Stimulated activated CD8-positive, alpha-beta memory T cell treated with anti-CD3 and anti-CD28 coated beads, Interleukin-12 subunit alpha, Interleukin-12 subunit beta, amount 100 ng/mL, for 4 hours (primary cell): ENCODE data around the gene DAP3.
"Not testable (repeated sequence)": the region's sequence is repeated elsewhere in the genome, so short reads cannot be mapped to it uniquely, and the experiment has no call there.

Source experiments
- DNase-seq: peaks from one replicate; pipeline ENCODE4 v3.0.0-alpha.2; 2020; ENCODE audit warnings: low read depth

Gene DAP3

GRCh38 chr1:155687705-155688323 is 1.1 kb upstream of the DAP3 start:
- DNase-seq = not testable (repeated sequence)

DNA sequence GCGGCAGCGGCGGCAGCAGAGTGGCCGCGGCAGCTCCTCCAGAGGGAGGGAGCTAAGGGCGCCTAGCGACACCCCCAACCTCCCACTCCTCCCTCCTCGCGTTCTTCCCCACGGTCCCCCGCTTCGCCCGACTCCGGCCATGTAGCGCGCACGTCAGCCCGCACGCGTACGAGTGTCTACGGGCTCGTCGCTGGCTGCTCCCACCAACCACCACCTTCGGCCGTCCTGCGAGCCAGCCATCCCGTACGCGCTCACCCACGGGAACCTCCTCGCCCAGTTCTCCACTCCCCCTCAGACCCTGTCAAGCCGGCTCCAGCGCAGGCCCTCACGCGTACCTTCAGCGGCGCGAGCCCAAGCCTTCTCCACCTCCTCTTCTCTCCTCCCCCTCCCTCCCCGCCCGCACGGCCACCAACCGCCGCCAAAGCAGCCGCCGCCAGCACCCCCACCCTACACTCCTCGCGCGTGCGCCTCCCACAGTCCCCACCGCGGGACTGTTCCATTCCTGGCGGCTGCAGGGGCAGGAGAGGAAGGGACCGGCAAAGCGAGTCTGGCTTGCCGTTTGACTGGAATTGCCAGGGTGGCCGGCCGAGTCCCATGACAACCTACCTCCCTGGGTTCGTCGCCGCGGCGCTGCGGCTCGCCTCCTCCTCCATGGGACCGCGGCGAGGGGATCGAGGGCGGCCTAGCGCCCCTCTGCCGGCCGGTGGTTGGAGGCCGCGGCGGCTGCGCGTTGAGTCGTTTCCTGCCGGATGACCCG is 389 bp upstream of the DAP3 start, which contains the start of gene YY1AP1:
Gene YY1AP1, minus strand, starts transcription at position 451 of the 757 bp plus-strand sequence. CDS start 8,338 bp downstream, outside the sequence.
- DNase-seq = peak; percentile 86

DNA sequence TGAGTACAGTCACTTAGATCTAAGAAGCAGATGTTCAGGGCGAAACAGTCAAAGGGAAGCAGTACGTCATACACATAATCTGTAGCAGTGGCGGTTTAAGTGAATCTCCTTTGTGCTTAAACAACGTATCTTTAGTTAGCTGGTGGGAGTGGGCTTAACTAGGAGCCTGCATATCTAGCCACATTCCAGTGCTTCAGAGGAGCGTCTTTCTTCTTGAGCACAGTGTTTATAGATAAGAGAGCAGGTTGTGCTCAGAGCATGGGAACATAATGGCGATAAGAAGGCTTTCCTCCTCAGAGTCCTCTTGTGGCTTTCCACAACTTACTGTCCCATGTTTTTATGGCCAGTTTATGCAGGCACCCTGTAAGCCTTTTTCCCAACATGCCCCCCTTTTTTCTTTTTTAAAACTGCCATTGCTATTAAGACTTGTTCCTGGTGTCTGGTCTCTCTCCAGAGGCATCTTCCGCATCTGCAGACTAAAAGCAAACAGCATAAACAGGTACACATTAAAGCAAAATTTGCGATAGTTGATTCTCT is 3.2 kb downstream of the DAP3 start:
- DNase-seq = no peak

- DNase-seq = no peak
Measured at GRCh38 chr1:155694167-155694566, 5.3 kb downstream of the DAP3 start.

- DNase-seq = no peak
Measured at GRCh38 chr1:155695072-155695471, 6.2 kb downstream of the DAP3 start.

DNA sequence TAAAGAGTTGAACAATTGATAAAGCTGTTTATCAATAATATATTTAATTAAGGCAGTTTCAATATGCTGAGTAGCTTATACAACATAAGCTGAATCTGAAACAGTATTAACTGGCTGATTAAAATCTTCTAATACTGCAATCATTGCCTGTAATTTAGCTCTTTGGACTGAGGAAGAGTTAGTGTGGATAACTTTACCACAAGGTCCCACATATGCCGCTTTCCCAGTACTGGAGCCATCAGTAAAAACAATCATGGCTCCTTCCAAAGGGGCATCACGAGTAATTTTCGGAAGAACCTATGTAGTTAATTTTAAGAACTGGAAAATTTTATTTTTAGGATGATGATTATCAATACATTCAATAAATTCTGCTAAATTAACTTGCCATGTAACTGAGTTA is 6.7 kb downstream of the DAP3 start:
- DNase-seq = no peak

GRCh38 chr1:155696524-155696923 is 7.6 kb downstream of the DAP3 start:
- no peak for DNase-seq

- DNase-seq = no peak
Measured at GRCh38 chr1:155697046-155697445, 8.2 kb downstream of the DAP3 start.

DNA sequence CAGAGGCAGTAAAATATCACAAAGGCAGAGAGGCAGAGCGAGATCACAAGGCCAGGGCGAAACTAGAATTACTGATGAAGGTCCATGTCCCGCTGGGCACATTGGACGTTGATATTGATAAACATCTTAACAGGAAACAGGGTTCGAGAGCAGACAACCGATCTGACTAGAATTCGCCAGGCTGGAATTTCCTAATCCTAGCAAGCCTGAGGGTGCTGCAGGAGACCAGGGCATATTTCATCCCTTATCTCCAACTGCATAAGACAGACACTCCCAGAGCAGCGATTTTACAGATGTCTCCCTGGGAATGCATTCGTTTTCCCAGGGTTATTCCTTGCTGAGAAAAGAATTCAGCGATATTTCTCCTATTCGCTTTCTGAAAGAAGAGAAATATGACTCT is 8.7 kb downstream of the DAP3 start:
- not testable (repeated sequence) for DNase-seq

GRCh38 chr1:155698382-155699038 is 9.6 kb downstream of the DAP3 start:
- no peak for DNase-seq

DNA sequence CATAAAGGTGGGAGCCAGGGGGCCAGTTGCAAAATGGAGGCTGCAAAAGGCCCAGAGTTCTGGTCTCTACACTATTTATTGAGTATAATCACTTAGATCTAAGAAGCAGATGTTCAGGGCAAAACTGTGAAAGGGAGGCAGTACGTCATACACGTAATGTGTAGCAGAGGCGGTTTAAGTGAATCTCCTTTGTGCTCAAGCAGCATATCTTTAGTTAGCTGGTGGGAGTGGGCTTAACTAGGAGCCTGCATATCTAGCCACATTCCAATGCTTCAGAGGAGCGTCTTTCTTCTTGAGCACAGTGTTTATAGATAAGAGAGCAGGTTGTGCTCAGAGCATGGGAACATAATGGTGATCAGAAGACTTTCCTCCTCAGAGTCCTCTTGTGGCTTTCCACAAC is 10.2 kb downstream of the DAP3 start:
- not testable (repeated sequence) for DNase-seq

GRCh38 chr1:155701675-155702074 is 12.8 kb downstream of the DAP3 start:
- DNase-seq = not testable (repeated sequence)

- DNase-seq = no peak
Measured at GRCh38 chr1:155703216-155703615, 14.3 kb downstream of the DAP3 start.

- not testable (repeated sequence) for DNase-seq
Measured at GRCh38 chr1:155704414-155704813, 15.5 kb downstream of the DAP3 start.

DNA sequence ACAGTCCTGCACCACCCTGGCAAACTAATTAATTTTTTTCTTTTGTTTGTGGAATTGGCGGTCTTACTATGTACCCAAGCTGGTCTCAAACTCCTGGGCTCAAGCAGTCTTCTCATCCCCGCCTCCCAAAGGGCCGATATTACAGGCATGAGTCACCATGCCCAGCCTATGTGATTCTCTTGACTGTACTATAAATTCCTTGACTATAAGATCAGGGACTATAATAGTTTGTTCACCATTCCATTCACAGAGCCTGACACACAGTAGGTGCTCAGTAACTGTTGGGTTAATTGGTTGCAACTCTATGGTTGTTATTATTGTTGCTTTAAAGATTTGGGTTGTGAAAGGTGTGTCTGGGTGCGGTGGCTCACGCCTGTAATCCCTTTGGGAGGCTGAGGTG is 17.2 kb downstream of the DAP3 start:
- DNase-seq = no peak

DNA sequence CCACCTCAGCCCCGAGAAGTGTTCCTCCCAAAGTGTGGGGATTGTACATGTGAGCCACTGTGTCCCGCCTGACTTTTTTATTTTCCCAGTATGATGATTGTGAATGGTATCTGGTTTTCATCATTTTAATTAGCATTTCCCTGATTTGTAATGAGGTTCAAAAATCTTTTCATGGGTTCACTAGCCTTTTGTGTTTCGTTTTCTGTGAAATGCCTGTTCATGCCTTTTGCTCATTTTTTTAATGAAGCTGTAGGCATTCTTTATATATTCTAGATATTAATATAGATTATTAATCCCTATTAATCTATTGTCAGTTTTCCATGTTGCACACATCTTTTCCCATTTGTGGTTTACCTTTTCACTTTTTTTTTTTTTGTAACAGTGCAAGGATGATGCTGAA is 20.5 kb downstream of the DAP3 start:
- DNase-seq = no peak

DNA sequence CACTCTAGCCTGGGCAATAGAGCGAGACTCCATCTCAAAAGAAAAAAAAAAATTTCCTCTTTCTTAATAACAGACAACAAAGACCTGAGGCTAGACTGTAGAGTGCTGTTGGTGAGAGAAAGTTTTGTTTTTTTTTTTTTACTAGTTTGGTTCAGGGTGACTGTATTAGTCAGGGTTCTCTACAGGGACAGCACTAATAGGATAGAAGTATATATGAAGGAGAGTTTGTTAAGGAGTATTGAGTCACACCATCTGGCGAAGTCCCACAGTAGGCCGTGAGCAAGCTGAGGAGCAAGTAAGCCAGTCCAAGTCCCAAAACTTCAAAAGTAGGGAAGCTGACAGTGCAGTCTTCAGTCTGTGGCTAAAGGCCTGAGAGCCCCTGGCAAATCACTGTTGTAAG is 22.6 kb downstream of the DAP3 start:
- not testable (repeated sequence) for DNase-seq

GRCh38 chr1:155712636-155713035 is 23.7 kb downstream of the DAP3 start:
- DNase-seq = not testable (repeated sequence)

GRCh38 chr1:155713075-155713474 is 24.2 kb downstream of the DAP3 start:
- no peak for DNase-seq

DNA sequence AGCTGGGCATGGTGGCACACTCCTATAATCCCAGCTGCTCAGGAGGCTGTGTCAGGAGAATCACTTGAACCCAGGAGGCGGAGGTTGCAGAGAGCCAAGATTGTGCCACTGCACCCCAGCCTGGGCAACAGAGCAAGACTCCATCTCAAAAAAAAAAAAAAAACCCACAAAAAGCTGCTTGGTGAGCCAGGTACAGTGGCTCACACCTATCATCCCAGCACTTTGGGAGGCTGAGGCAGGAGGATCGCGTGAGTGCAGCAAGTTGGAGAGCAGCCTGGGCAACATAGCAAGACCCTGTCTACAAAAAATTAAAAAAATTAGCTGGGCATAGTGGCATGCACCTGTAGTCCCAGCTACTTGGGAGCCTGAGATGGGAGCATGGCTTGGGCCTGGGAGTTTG is 26.2 kb downstream of the DAP3 start:
- not testable (repeated sequence) for DNase-seq

DNA sequence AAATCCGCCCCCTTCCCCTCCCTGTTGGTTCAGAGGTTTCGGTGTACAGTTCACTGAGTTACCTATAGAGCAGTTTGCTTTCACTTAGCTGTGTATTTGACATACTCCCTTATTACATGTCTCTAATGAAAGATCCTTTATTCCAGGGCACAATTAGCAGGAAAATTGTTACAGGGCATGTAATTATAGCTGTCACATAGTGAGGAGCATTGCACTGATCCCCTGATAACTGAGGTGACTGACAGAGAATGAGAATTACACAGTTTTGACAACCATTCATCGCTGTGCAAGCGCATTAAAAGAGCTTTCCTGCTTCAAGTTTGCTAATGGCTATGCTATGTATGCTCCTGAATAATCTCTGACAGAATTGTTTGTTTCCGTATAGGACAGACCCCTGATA is 26.9 kb downstream of the DAP3 start:
- no peak for DNase-seq

GRCh38 chr1:155717041-155717440 is 28.1 kb downstream of the DAP3 start:
- no peak for DNase-seq
